HL-60 (cell line): ENCODE results near the gene ZNF155.

Source experiments
- CTCF ChIP-seq: IDR thresholded peaks from one replicate; pipeline ENCODE4 v1.5.1; 2011; ENCODE audit warnings: low read length, control low read depth, inconsistent platforms; ENCODE audit not compliant: insufficient read depth
- SPI1 ChIP-seq: IDR thresholded peaks from 2 replicates; pipeline ENCODE4 v1.6.1; 2012; ENCODE audit warnings: low read depth, mild to moderate bottlenecking, borderline replicate concordance

- TF ChIP-seq CTCF (no peak), SPI1 (peak; percentile 47; the same call in 1 of the 2 replicates)
Measured at GRCh38 chr19:44005973-44006372, 22.0 kb downstream of the ZNF155 start.
